DMS 273 (cell line): ENCODE measurements around the gene TM4SF5.
A peak's percentile ranks its signal among the peaks of the same experiment; 100 is the strongest.

Experiments
- DNase-seq: peaks from one replicate; lab custom pipeline; 2025; ENCODE audit not compliant: unreplicated experiment; lab: John Stamatoyannopoulos, UW

TM4SF5 gene

DNA sequence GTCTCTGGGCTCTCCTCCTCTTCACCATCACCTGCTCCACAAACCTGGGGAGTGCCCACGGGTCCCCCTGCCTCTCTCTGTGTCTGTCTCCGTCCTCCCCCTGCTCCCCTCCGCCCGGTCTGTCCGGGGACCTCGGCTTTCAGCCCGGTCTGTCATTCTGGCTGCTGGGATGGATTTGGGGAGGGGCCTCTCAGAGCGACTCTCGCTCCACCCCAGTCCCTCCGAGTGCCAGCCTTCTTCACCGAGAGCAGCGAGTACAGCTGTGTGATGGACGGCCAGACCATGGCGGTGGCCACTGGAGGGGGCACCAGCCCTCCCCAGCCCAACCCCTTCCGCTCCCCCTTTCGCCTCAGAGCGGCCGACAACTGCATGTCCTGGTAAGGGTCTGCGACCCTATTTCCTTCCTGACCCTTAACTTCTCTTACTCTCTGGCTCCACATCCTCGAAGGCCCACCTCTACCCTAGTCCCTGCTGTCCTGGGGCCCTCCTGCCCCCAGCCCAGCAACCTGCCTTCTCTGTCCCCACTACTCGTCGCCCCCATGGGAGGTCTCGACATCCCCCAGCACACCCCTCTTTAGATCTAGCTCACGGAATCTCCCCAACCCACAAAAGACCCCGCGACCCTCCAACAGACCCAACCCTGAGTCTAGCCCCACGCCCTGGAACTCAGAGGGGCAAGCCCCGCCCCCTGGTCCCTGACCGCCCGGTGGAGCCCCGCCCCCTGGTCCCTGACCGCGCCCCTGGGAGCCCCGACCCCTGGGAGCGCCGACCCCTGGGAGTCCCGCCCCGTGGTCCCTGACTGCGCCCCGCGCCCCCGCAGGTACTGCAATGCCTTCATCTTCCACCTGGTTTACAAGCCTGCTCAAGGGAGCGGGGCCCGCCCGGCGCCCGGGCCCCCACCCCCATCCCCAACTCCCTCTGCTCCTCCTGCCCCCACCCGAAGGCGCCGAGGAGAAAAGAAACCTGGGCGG lies 26.4 kb upstream of the TM4SF5 start:
- DNase-seq, result no peak

DNA sequence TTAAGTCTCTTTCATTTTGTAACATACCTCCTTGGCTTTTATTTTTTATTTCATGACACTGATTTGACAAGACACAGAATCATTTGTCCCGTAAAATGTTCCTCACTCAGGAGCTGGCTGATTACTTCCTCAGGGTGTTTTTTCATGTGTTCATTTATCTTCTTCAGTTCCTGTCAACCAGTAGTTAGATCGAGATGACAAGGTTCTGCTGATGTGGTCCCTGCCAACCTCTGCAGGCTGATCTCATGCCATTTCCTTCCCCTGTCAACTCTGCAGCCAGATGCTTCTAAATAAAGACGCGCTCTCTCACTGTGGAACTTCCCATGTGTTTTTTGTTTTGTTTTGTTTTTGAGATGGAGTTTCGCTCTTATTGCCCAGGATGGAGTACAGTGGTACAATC lies 23.8 kb upstream of the TM4SF5 start:
- no peak for DNase-seq

DNA sequence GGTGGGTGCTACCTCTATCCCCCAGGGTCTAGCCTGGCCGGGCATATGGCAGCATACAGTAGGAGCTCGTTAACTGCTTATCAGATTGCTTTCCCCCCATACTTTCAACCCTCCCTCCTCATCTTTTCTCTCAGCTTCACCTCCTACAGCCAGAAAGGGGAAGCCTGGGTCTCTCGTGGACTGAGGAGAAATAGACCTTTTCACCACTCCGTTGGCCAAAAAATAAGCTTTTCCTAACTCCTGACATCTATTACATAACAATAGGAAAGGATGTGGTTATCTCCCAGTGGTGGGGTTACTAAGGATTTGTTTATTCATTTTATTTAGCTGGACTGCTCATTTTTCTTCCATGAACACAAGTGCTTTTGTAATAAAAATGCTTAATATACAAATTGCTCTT lies 23.0 kb upstream of the TM4SF5 start:
- DNase-seq, result no peak

DNA sequence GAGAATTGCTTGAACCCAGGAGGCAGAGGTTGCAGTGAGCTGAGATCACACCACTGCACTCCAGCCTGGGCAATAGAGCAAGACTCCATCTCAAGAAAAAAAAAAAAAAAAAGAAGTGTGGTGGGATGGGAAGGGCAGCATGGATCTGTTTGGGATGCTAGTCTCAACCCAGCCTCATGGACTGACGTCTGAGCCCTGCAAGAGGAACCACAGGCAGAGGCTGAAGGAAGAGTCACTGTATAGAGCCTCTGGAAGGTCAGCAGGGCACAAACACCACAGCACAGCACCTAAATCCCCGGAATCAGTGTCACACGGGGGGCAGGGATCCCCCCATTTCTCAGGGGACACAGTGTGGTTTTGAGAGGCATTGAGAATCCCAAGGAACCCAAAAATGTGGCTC lies 21.1 kb upstream of the TM4SF5 start:
- no peak for DNase-seq

DNA sequence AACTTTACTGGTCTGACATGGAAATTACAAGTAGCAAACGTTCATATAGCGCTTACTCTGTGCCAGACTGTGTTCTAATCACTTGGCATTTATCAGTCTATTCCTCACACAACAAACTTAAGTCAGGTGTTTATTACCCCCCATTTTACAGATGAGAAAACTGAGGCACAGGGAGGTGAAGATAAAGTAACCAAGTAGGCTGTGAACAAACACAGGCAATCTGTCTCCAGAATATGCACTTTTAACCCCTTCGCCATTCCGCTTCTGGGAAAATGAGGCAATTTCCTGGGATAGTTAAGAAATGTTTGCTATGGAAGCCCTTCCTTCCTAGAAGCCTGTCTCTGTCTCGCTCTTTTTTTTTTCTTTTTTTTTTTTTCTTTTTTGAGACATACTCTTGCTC lies 19.8 kb upstream of the TM4SF5 start:
- DNase-seq, result no peak

DNA sequence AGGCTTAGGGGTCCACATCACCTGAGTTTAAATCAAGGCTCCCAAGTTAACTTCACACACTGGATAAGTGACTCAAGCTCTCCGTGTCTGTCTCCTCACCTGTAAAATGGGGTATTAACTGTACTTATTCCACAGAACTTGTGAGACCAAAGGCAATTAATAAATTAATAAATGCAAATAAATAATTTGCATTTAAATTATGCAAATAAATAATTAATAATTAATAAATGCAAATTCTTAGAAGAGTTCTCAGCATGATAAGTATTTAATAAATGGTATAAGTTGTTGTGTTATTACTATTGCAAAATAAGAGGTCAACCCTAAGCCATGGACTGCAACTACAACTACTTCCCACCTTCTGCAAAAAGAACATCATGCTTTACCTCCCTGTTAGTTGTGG lies 18.3 kb upstream of the TM4SF5 start:
- no peak for DNase-seq

DNA sequence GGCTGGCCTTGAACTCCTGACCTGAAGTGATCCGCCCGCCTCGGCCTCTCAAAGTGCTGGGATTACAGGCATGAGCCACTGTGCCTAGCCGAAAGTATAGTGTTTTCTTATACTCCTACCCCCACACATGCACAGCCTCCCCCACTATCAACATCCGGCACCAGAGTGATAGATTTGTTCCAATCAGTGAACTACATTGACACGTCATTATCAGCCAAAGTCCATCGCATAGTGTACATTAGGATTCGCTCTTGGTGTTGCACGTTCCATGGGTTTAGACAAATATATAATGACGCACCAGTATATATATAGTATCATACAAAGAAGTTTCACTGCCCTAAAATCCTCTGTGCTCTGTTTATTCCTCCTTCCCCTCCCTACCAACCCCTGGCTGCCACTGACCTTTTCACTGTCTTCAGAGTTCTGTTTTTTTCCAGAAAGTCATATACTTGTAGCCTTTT lies 11.9 kb upstream of the TM4SF5 start:
- no peak for DNase-seq

DNA sequence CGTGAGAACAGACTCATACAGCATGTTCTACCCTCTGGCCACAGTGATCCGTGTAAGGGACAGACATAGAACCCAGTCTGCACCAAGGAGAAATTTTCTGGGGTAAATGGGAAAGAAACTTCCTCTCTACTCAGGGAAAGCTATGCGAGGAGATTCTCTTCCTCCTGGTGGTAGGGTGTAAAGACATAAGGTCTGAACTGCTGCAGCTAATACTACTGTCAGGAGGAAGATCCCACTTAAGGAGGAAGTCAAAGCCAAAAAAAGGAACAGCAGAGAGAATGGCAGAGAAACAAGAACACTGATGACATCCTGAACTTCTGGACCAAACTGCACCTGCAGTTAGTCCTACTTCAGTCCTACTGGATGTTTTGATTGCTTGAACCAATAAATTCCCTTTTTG lies 7.1 kb upstream of the TM4SF5 start:
- no peak for DNase-seq

DNA sequence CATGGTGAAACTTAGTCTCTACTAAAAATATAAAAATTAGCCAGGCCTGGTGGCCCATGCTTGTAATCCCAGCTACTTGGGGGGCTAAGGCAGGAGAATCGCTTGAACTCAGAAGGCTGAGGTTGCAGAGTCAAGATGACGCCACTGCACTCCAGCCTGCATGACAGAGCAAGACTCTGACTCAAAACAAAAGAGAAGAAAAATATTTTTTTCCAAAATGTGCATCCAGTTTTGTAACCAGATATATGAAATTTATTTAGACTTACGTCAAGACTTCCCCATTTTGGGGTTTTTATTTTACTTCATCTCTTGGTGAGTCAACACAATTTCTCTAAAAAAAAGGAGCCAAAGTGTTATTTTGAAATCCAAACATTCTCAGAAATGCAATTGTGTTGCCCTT lies 5.5 kb upstream of the TM4SF5 start:
- DNase-seq, result no peak

DNA sequence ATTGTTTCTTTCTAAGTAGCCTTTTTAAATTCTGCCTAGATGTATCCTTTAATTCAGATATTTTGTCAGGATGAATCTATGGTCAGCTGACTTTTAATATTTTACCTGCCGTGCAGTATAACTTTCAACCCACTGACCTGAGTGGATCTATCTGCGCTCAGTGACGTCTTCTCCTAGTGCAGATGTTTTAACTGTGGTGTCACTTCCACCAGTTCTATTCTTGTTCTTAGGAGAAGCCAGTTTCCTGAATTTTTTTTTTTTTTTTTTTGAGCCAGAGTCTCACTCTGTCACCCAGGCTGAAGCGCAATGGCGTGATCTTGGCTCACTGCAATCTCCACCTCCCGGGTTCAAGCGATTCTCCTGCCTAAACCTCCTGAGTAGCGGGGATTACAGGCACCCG lies 5.0 kb upstream of the TM4SF5 start:
- DNase-seq, result no peak

DNA sequence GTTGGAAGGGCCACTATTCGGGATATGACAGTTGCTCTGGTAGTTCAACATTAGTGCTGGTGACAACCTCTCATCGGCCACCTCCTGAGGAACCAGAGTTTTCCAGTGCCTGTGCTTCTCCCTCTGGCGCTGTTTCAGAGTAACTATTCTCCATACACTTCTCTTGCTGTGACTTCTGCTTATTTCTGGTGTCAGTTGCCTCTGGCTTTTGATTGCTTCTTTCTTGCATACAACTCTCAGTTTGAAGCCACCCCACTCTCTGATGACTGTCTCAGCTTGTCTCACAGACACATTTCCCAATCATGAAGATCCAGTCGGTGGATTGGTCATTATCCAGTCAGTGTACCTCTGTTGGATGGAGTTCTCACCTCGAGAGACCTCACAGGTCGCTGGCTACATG lies 3.4 kb upstream of the TM4SF5 start:
- no peak for DNase-seq

DNA sequence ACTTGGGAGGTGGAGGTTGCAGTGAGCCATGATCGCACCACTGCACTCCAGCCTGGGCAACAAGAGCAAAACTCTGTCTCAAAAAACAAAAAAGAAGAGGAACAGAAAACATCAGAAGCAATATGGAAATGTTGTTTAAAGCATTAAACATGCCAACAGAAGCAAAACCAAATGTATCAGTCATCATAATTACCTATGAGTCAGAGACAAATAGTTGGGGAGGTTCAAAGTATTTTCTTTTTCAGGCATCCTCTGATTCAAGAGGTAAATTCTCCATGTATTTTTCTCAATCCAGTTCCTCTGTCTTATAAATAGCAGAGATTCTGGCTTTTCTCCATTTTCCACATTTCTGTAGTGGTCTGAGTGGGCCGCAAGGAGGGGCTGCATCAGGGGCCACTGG lies 2.1 kb upstream of the TM4SF5 start:
- DNase-seq, result no peak

DNA sequence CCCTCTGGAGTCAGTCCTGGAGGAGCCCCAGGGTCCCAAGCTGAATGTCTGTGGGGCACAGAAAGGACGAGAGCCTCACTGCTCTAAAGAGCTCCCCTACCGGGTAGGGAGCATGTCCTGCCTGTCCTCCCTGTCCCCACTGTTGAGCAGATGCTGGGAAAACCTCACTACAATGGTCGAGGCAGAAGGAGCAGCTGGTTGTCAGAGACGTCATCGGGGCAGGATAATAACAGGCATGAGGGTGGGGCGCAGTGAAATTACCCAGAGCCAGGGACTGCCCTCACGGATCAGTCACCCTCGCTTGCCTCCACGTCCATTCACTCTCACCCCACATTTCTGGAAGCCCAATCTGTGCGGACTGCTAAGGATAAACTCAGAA lies 538 bp downstream of the TM4SF5 start:
- DNase-seq, result peak; percentile 80

DNA sequence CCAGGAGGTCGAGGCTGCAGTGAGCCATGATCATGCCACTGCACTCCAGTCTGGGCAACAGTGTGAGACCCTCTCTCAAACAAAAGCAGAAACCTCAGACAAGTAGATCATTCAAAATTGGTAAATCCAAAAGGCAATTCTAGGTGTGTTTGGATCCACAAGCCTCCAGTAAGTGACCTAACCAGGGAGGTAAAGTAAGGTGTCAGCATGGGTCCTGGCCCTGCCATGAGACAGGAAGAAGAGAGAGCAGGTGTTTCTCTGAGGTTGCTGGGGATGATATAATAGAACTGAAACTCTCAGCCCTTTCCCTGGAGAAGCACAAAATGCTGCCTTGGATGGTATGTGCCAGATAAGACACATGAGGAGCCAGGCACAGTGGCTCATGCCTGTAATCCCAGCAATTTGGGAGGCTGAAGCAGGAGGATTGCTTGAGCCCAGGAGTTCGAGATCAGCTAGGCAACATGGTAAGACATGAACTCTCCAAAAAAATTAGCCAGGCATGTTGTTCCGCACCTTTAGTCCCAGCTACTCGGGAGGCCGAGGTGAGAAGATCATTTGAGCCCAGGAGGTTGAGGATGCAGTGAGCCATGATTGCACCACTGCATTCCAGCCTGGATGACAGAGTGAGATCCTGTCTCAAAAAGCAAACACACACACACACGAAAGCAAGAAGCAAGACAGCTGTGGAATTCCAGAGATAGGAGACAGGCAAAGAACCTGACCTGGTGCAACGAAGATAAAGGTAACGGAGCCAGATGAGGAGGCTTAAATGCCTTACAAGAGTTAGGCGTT lies 6.5 kb downstream of the TM4SF5 start:
- no peak for DNase-seq

DNA sequence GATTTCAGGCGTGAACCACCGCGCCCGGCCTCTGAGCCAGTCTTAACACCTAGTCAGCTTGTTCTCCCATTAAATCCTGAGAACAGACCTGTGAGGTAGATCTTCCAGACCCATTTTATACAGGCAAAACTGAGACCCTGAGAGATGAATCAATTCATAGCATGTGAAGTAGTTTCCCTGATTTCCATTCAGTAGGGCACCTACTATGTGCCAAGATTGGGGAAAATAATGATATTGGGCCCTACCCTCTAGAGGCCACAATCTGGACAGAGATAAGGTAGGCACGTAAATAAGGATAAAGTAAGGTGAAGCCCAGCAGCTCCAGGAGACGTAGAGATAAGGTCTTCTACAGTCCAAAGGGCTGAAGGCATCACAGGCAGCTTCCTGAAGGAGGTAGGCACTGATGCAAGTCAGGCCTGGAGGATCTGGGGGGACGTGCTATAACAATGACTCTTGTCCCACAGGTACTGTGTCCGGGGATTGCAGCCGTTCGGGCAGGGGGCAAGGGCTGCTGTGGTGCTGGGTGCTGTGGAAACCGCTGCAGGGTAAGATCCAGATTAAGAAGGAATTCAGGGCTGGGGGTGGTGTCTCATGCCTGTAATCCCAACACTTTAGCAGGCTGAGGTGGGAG lies 8.8 kb downstream of the TM4SF5 start:
- no peak for DNase-seq

DNA sequence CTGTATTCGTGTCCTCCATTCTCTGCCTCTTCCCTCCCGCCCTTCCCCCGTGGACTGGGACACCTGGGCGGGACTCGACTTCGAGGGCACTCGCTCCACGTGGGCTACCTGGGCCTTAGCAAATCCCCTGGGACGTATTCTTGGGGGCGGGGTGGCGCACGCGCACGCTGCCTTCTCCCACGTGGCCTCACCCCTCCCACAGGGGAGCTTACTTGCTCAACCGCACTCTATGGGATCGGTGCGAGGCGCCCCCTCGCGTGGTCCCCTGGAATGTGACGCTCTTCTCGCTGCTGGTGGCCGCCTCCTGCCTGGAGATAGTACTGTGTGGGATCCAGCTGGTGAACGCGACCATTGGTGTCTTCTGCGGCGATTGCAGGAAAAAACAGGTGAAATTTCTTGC lies 11.0 kb downstream of the TM4SF5 start:
- DNase-seq, result no peak

DNA sequence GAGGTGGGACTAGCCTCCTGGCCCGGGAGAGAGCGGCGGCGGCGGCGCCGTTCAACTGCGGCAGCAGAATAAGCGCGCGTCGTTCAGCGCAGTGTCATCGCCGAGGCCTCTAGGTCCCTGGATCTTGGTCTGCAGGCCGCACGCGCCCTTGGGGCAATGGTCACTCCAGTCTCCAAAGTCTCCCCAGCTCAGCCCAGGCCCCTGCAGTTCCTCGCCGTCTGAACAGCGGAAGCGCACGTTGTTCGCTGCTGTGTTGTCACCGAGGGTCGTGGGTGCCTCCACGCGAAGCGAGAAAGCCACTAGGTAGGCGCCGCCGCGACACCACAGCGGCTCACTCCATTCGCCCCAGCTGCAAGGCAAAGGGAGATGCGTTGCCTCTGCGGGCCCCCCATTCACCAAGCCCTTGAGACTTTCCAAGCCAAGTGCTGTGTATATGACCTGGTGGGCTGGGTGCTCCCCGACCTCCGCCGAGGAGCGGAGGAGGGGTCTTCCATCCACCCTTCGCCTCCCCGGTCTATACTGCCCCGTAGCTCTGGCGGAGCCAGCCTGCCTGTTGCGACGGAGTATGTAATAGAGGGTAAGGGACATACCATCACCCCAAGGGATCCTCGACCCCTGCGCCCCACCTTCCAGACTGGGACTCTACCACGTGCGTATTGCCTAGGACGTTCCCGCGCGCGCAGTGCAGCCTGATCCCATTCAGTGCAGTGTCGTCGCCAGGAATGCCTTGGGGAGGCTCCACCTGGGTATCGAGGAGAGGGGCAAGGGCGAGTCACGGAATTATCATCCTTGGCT lies 13.8 kb downstream of the TM4SF5 start:
- no peak for DNase-seq

DNA sequence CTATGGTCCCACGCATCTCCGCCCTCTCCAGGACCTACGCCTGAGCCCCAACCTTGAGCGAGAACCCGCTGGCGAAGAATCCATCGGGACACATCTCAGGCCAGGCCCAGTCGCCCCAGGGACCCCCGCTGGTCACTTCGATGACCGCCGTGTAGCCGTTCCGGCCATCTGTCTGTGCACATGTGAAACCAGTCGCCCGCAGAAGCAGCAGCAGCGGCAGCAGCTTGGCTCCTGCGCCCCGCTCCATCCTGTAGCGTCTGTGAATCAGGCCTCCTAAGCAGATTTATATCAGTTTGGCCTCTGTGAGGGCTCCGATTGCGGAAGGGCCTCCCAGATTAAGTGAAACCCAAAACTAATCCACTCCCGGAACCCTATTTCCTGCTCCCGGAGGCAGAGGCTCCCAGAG lies 14.4 kb downstream of the TM4SF5 start, which contains the start of gene VMO1:
TSS of gene VMO1 (minus strand) at position 259 of the 406 bp plus-strand sequence. CDS start at position 247, 12 bp downstream.
- peak; percentile 16 for DNase-seq

DNA sequence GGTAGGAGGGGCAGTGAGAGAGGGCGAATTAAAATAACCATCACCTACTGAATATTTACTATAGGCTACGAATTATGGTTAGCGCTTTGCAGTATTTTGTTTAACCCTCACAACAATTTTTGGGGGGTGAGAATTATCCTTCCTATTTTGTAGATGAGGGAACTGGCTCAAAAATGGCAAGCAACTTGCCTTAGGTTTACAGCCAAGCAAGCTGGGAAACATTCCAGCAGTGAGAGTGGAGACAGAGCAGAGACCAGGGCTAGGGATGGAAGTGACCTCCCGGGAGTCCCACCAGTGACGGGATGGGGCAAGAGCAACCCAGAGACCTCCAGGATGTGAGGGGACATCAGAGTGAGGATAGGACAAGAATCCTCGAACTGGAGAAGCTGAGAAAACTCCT lies 14.8 kb downstream of the TM4SF5 start:
- no peak for DNase-seq

DNA sequence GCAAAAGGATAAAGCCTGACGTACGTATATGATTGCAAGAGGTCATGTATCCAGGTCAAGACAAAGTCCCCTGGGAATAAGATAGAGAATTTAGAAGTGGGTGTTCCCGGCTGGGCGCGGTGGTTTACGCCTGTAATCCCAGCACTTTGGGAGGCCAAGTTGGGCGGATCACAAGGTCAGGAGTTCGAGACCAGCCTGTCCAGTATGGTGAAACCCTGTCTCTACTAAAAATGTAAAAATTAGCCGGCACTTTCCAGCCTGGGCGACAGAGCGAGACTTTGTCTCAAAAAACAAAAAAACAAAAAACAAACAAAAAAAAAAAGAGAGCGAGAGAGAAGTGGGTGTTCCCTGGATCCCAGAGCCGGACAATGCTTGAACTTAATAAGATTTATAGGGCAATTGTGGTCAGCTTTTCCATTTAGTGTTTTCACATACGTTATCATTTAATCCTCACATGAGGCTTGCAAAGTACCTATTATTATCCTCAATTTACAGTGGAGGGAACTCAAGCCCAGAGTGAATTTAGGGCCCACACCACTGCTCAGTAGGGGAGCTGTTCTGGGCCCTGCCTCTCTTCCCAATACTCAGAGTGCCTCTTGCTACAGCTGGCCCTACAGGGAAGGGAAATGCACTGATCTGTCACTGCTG lies 16.6 kb downstream of the TM4SF5 start:
- DNase-seq, result no peak
